SK-N-SH (cell line): ENCODE data around the gene AHNAK2. TPM values are rescaled to one million over a fixed set of nuclear protein-coding genes. Genes with fewer than 3 reads are reported as not detected.

Experiments
- CTCF ChIA-PET: fragments of 300-600, 350-600 bp; formaldehyde crosslinking; extraction: SDS; loops from one replicate; lab custom pipeline; 2021; lab: Yijun Ruan, JAX
- POLR2A ChIA-PET: fragments of 350-600 bp; sonication (Branson Sonifier 250); formaldehyde crosslinking; extraction: SDS; loops from one replicate; lab custom pipeline; 2020; ENCODE audit warnings: antibody characterized with exemption, inconsistent platforms; lab: Yijun Ruan, JAX
- DNase-seq: peaks from one replicate; pipeline ENCODE4 v3.0.0; 2012
- H2AFZ ChIP-seq: fragments of 200-600 bp; sonication (generic); 2 replicates; pipeline ENCODE4 v1.8.1; 2016; ENCODE audit warnings: antibody characterized with exemption, mild to moderate bottlenecking, low read depth
- H3F3A ChIP-seq: fragments of 200-600 bp; sonication (generic); replicated peaks from 2 replicates; pipeline ENCODE3; 2016; ENCODE audit warnings: antibody characterized with exemption, mild to moderate bottlenecking; ENCODE audit not compliant: insufficient read depth
- H3K27ac ChIP-seq, 2 experiments: fragments of 200-500 bp in 1 of 2; fragments of 200-600 bp in 1 of 2; sonication (Bioruptor generic) in 1 of 2; sonication (generic), shearing (Covaris generic) in 1 of 2; 2 replicates each; pipeline versions ENCODE4 v1.5.1 to v1.6.1; 2014 to 2016; ENCODE audit warnings: low read depth in 2 of 2, inconsistent platforms in 1 of 2, low read length in 1 of 2, mild to moderate bottlenecking in 1 of 2, mixed read lengths in 1 of 2
- H3K27me3 ChIP-seq: fragments of 200-600 bp; sonication (generic), shearing (Covaris generic); 2 replicates; pipeline ENCODE4 v1.6.1; 2016; ENCODE audit warnings: mixed run types; ENCODE audit not compliant: insufficient read depth
- H3K36me3 ChIP-seq, 2 experiments: fragments of 200-500 bp in 1 of 2; fragments of 200-600 bp in 1 of 2; sonication (Bioruptor generic) in 1 of 2; sonication (generic) in 1 of 2; replicated peaks in 1 of 2; 2 replicates each; pipeline versions ENCODE3 to v1.5.1; 2014 to 2016; ENCODE audit warnings: low read length in 1 of 2, mild to moderate bottlenecking in 1 of 2; ENCODE audit not compliant: insufficient read depth in 2 of 2, control insufficient read depth in 1 of 2
- H3K4me1 ChIP-seq, 2 experiments: fragments of 200-500 bp in 1 of 2; fragments of 200-600 bp in 1 of 2; sonication (Bioruptor generic) in 1 of 2; sonication (generic), shearing (Covaris generic) in 1 of 2; 2 replicates each; pipeline versions ENCODE4 v1.5.1 to v1.6.1; 2014 to 2016; ENCODE audit warnings: low read depth in 1 of 2, low read length in 1 of 2, mixed run types in 1 of 2; ENCODE audit not compliant: insufficient read depth in 2 of 2, control insufficient read depth in 1 of 2
- H3K4me2 ChIP-seq: fragments of 200-600 bp; sonication (generic), shearing (Covaris generic); 2 replicates; pipeline ENCODE4 v1.6.1; 2017; ENCODE audit warnings: mixed run types
- H3K4me3 ChIP-seq, 2 experiments: fragments of 200-500 bp in 1 of 2; fragments of 200-600 bp in 1 of 2; sonication (Bioruptor generic) in 1 of 2; sonication (generic), shearing (Covaris generic) in 1 of 2; 2 replicates each; pipeline versions ENCODE4 v1.5.1 to v1.8.1; 2014 to 2016; ENCODE audit warnings: low read depth in 2 of 2, inconsistent platforms in 1 of 2, low read length in 1 of 2, mild to moderate bottlenecking in 1 of 2, mixed read lengths in 1 of 2, moderate library complexity in 1 of 2
- H3K79me2 ChIP-seq: fragments of 200-600 bp; sonication (generic); 2 replicates; pipeline ENCODE4 v1.8.1; 2017; ENCODE audit warnings: mild to moderate bottlenecking; ENCODE audit not compliant: insufficient read depth
- H3K9ac ChIP-seq: fragments of 200-600 bp; sonication (generic); 2 replicates; pipeline ENCODE4 v1.6.1; 2017; ENCODE audit warnings: mixed run types
- H3K9me2 ChIP-seq: fragments of 200-600 bp; sonication (generic); 2 replicates; pipeline ENCODE4 v1.6.1; 2017; ENCODE audit warnings: mixed run types
- H3K9me3 ChIP-seq: fragments of 200-600 bp; sonication (generic); 2 replicates; pipeline ENCODE4 v1.6.1; 2017; ENCODE audit warnings: mixed run types, mild to moderate bottlenecking, moderate library complexity
- H4K20me1 ChIP-seq: fragments of 200-600 bp; sonication (generic); 2 replicates; pipeline ENCODE4 v1.6.1; 2017; ENCODE audit warnings: mild to moderate bottlenecking, mixed run types; ENCODE audit not compliant: insufficient read depth
- CHD2 ChIP-seq: fragments of 150-350 bp; IDR thresholded peaks from 2 replicates; pipeline ENCODE4 v1.6.1; 2018; ENCODE audit warnings: low read length; ENCODE audit not compliant: partially characterized antibody
- ELF1 ChIP-seq: IDR thresholded peaks from 2 replicates; pipeline ENCODE4 v1.4.0; 2012
- FOXJ3 ChIP-seq: sonication (generic); formaldehyde crosslinking; IDR thresholded peaks from 2 replicates; pipeline ENCODE4 v1.5.1; 2020; ENCODE audit warnings: mild to moderate bottlenecking, missing genetic modification reagents
- GATA2 ChIP-seq: sonication (generic); formaldehyde crosslinking; IDR thresholded peaks from 2 replicates; pipeline ENCODE4 v1.5.0; 2020; ENCODE audit warnings: mild to moderate bottlenecking, missing genetic modification reagents
- MXI1 ChIP-seq: IDR thresholded peaks from 2 replicates; pipeline ENCODE4 v1.6.1; 2012; ENCODE audit warnings: mild to moderate bottlenecking, low read depth, low read length, improper control_type of control experiment
- NFIC ChIP-seq: IDR thresholded peaks from 2 replicates; pipeline ENCODE4 v1.4.0; 2012; ENCODE audit warnings: borderline replicate concordance
- POLR2AphosphoS5 ChIP-seq: IDR thresholded peaks from 2 replicates; pipeline ENCODE4 v1.6.1; 2012; ENCODE audit warnings: low read depth, low read length
- RAD21 ChIP-seq: IDR thresholded peaks from 2 replicates; pipeline ENCODE4 v1.6.1; 2012; ENCODE audit warnings: mild to moderate bottlenecking, low read length
- RCOR1 ChIP-seq: fragments of 150-350 bp; IDR thresholded peaks from 2 replicates; pipeline ENCODE4 v1.6.1; 2017; ENCODE audit warnings: antibody characterized with exemption, low read length
- RXRA ChIP-seq: IDR thresholded peaks from 2 replicates; pipeline ENCODE4 v1.4.0; 2012; ENCODE audit warnings: low read depth, mild to moderate bottlenecking, borderline replicate concordance
- SMC3 ChIP-seq: IDR thresholded peaks from 2 replicates; pipeline ENCODE4 v1.6.1; 2012; ENCODE audit warnings: low read depth, low read length, improper control_type of control experiment
- TAF1 ChIP-seq: IDR thresholded peaks from 2 replicates; pipeline ENCODE4 v1.6.1; 2012; ENCODE audit warnings: low read depth, mild to moderate bottlenecking, low read length, moderate library complexity, borderline replicate concordance
- WGBS: methylation state at CpG from one replicate; pipeline ENCODE4 v1.1.6; 2017; ENCODE audit warnings: low lambda C conversion rate; 5-methylcytosine and 5-hydroxymethylcytosine counted together
- polyA plus RNA-seq, 3 experiments: library from polyadenylated mRNA; depleted of rRNA; stranded (reverse); fragments of >200 nt; gene quantifications; 2 replicates each; pipeline ENCODE4 v1.2.3, GENCODE V29; 2012
- TF ChIP-seq, protein P1 (sequence below): IDR thresholded peaks from 2 replicates; pipeline ENCODE4 v1.4.0; 2012; ENCODE audit warnings: low read depth
- TF ChIP-seq, protein P2 (sequence below): IDR thresholded peaks from 2 replicates; pipeline ENCODE4 v1.4.0; 2012; ENCODE audit warnings: low read depth, borderline replicate concordance
- TF ChIP-seq, protein P3 (sequence below): fragments of 150-350 bp; IDR thresholded peaks from 2 replicates; pipeline ENCODE4 v1.6.1; 2017; ENCODE audit warnings: antibody characterized with exemption, low read length, low read depth, borderline replicate concordance
- TF ChIP-seq, protein P4 (sequence below): fragments of 200-600 bp; sonication (generic); IDR thresholded peaks from 2 replicates; pipeline ENCODE4 v1.6.1; 2017; ENCODE audit warnings: antibody characterized with exemption, mild to moderate bottlenecking, moderate library complexity
- TF ChIP-seq, protein P5 (sequence below): IDR thresholded peaks from 2 replicates; pipeline ENCODE4 v1.6.1; 2012; ENCODE audit warnings: mild to moderate bottlenecking, low read depth, low read length, moderate library complexity

AHNAK2 gene
- polyA plus RNA-seq, 1 of the 3 experiments (the other 2 are of a cell fraction), result 33.5 TPM

DNA sequence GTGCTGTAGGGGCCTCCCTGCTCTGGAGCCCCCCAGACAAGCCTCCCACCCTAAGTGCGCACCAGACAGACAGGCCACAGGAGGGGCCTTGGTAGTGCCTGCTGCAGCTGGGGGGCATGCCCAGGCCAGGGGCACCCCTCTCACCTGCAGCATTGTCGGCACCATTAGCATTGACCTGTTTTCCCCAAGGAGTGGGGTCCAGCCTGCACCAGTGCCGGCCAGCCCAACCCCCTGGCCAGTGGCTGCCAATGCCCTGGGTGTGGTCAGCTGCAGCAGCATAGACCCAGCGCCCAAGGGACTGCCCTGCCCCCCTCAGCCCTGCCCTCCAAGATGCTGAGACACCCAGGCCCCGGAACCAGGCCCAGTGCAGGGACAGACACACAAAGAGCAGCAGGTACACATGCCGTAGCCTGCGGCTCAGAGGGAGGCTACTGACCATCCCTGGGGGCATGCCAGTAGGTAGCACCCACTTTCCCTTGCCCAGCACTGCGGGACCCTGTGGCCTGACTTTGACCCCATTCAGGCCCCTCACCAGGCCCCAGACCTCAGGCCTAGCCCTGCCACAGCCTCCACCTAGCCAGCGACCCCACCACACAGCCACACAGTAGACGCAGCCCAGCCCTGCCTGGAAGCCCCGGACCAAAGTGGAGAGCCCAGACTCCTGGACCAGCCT, 1.0 kb downstream of the AHNAK2 start:
- no peaks in the 10 kb centered on the region for H3K9me3 ChIP-seq
- peaks cover 34 to 75% of the 10 kb centered on the region in 2 experiments; a peak in 3 of 4 replicates for H3K4me1 ChIP-seq
- H3K9ac ChIP-seq, result peak overlapping the region; percentile 75
- DNase-seq, result no peak
- no peak overlapping the region for H2AFZ ChIP-seq
- TF ChIP-seq, protein P1, sequence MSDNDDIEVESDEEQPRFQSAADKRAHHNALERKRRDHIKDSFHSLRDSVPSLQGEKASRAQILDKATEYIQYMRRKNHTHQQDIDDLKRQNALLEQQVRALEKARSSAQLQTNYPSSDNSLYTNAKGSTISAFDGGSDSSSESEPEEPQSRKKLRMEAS, result no peak
- TF ChIP-seq ELF1 (no peak), POLR2AphosphoS5 (no peak), GATA2 (no peak), FOXJ3 (CRISPR knock-in tag) (no peak), TAF1 (no peak)
- TF ChIP-seq, protein P2, sequence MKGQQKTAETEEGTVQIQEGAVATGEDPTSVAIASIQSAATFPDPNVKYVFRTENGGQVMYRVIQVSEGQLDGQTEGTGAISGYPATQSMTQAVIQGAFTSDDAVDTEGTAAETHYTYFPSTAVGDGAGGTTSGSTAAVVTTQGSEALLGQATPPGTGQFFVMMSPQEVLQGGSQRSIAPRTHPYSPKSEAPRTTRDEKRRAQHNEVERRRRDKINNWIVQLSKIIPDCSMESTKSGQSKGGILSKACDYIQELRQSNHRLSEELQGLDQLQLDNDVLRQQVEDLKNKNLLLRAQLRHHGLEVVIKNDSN, result no peak
- TF ChIP-seq, protein P3, sequence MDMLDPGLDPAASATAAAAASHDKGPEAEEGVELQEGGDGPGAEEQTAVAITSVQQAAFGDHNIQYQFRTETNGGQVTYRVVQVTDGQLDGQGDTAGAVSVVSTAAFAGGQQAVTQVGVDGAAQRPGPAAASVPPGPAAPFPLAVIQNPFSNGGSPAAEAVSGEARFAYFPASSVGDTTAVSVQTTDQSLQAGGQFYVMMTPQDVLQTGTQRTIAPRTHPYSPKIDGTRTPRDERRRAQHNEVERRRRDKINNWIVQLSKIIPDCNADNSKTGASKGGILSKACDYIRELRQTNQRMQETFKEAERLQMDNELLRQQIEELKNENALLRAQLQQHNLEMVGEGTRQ, result no peak
- no peaks in the 10 kb centered on the region for H3K36me3 ChIP-seq
- H3K79me2 ChIP-seq, result peaks cover 30% of the 10 kb centered on the region; the same call in 1 of the 2 replicates
- ChIA-PET CTCF (interaction anchor here (0.7 to 11.2 kb wide), 25 partner anchors 8 to 512 kb away, joined by 3 to 284 read pairs (median 9); partner anchors contain the start of genes CDCA4 and CLBA1), POLR2A (no interaction called here)
- H3F3A ChIP-seq, result peaks cover 19% of the 10 kb centered on the region
- peak overlapping the region; percentile 99 for H3K4me2 ChIP-seq
- 55% methylated on average over 4 of the region's 11 CpGs for WGBS
- no peaks in the 10 kb centered on the region for H3K27me3 ChIP-seq
- H4K20me1 ChIP-seq, result no peaks in the 10 kb centered on the region
- no peak overlapping the region; a peak in 1 of 4 replicates for H3K27ac ChIP-seq
- H3K9me2 ChIP-seq, result no peaks in the 10 kb centered on the region
- peak overlapping the region; percentile 71 to 81 for H3K4me3 ChIP-seq

DNA sequence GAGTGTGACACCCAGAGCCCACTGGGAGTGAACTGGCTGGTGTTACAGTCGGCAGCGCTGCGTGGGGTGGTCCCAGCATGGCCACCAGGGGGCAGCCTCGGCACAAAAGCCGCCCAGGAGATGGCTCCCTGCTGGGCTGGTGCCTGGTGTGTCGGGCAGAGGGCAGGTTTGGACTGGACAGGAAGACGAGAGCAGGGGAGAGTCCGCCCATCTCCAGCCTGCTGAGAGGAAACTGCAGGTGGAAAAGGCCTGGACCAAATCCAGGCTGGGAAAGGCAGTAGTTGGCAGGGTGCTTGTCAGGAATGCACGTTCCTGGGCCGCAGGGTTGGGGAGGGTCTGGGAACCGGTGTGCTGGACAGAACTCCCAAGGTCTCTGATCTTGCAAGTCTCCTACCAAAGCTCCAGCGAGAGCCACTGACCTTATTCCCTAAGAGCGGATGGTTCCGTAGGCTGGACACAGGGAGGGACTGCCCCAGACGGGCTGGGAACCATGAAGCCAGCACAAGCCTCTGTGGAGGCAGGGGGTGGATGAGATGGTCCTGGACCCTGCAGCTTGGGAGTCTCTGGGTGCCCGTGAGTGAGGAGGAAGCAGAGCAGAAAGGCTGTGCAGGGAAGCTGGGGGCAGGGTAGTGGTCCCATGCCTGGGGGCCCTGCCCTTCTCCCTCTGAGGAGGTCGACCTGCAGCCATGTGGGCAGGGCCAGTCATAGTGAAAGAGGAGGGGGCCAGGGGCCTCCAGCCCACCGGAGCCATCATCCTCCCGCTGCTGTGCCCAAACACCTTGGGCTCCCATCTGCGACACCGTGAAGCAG, 1.8 kb downstream of the AHNAK2 start:
- POLR2A ChIA-PET, result no interaction called here
- TF ChIP-seq, protein P4, sequence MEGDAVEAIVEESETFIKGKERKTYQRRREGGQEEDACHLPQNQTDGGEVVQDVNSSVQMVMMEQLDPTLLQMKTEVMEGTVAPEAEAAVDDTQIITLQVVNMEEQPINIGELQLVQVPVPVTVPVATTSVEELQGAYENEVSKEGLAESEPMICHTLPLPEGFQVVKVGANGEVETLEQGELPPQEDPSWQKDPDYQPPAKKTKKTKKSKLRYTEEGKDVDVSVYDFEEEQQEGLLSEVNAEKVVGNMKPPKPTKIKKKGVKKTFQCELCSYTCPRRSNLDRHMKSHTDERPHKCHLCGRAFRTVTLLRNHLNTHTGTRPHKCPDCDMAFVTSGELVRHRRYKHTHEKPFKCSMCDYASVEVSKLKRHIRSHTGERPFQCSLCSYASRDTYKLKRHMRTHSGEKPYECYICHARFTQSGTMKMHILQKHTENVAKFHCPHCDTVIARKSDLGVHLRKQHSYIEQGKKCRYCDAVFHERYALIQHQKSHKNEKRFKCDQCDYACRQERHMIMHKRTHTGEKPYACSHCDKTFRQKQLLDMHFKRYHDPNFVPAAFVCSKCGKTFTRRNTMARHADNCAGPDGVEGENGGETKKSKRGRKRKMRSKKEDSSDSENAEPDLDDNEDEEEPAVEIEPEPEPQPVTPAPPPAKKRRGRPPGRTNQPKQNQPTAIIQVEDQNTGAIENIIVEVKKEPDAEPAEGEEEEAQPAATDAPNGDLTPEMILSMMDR, result peak; percentile 80
- TF ChIP-seq RXRA, result no peak
- no peak for TF ChIP-seq GATA2
- TF ChIP-seq NFIC, result 0 out of 2 replicates have a peak, but pooled peaks have one; percentile 22
- 0 out of 2 replicates have a peak, but pooled peaks have one; percentile 18 for TF ChIP-seq RCOR1
- peak; percentile 92 for TF ChIP-seq RAD21
- peak; percentile 99 for TF ChIP-seq SMC3
- no peak for TF ChIP-seq FOXJ3 (CRISPR knock-in tag)
- TF ChIP-seq MXI1, result peak; percentile 37; the same call in 1 of the 2 replicates
- TF ChIP-seq, protein P5, sequence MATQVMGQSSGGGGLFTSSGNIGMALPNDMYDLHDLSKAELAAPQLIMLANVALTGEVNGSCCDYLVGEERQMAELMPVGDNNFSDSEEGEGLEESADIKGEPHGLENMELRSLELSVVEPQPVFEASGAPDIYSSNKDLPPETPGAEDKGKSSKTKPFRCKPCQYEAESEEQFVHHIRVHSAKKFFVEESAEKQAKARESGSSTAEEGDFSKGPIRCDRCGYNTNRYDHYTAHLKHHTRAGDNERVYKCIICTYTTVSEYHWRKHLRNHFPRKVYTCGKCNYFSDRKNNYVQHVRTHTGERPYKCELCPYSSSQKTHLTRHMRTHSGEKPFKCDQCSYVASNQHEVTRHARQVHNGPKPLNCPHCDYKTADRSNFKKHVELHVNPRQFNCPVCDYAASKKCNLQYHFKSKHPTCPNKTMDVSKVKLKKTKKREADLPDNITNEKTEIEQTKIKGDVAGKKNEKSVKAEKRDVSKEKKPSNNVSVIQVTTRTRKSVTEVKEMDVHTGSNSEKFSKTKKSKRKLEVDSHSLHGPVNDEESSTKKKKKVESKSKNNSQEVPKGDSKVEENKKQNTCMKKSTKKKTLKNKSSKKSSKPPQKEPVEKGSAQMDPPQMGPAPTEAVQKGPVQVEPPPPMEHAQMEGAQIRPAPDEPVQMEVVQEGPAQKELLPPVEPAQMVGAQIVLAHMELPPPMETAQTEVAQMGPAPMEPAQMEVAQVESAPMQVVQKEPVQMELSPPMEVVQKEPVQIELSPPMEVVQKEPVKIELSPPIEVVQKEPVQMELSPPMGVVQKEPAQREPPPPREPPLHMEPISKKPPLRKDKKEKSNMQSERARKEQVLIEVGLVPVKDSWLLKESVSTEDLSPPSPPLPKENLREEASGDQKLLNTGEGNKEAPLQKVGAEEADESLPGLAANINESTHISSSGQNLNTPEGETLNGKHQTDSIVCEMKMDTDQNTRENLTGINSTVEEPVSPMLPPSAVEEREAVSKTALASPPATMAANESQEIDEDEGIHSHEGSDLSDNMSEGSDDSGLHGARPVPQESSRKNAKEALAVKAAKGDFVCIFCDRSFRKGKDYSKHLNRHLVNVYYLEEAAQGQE, result no peak
- TF ChIP-seq CHD2, result peak; percentile 41

More for the DNA sequence above, 1.8 kb downstream of the AHNAK2 start:
- H3K4me1 ChIP-seq, result peaks cover 41 to 68% of the 10 kb centered on the region in 2 experiments; a peak in 3 of 4 replicates
- H3K9me2 ChIP-seq, result no peaks in the 10 kb centered on the region
- 0 out of 2 replicates have a peak overlapping the region, but pooled peaks have one; percentile 75 for H3K9ac ChIP-seq
- peaks cover 37% of the 10 kb centered on the region; the same call in 1 of the 2 replicates for H3K79me2 ChIP-seq
- WGBS, result 45% methylated on average over 15 of the region's 21 CpGs
- H3K27ac ChIP-seq, result no peak overlapping the region
- no peaks in the 10 kb centered on the region for H3K9me3 ChIP-seq
- H3K4me3 ChIP-seq, result peak overlapping the region; percentile 71 to 81
- H3K36me3 ChIP-seq, result no peaks in the 10 kb centered on the region
- no peak overlapping the region for H2AFZ ChIP-seq
- DNase-seq, result peak; percentile 92
- H3K27me3 ChIP-seq, result no peaks in the 10 kb centered on the region
- peaks cover 19% of the 10 kb centered on the region for H3F3A ChIP-seq
- CTCF ChIA-PET, result interaction anchor here (0.6 to 11.2 kb wide), 47 partner anchors 8 to 513 kb away, joined by 3 to 284 read pairs (median 5); partner anchors contain the start of genes CDCA4 and CLBA1
- peak overlapping the region; percentile 99 for H3K4me2 ChIP-seq
- no peaks in the 10 kb centered on the region for H4K20me1 ChIP-seq
